HG03575 (cell line): ENCODE results near the gene KIF26B.
"Not testable (repeated sequence)": the region's sequence is repeated elsewhere in the genome, so short reads cannot be mapped to it uniquely, and the experiment has no call there.

ENCODE experiments used
- ATAC-seq: cut with Tn5 transposase; IDR thresholded peaks from one replicate; pipeline ENCODE4 v1.9.1; 2021; ENCODE audit not compliant: unreplicated experiment, insufficient number of reproducible peaks, low FRiP score; ENCODE audit errors: extremely low read depth

Gene KIF26B

GRCh38 chr1:245359101-245359680 is 204.4 kb downstream of the KIF26B start:
- not testable (repeated sequence) for ATAC-seq

GRCh38 chr1:245361065-245361464 is 206.3 kb downstream of the KIF26B start:
- no peak for ATAC-seq

- no peak for ATAC-seq
These were observed 207.2 kb downstream of the KIF26B start for GRCh38 chr1:245361951-245362350.

- no peak for ATAC-seq
These were observed 208.8 kb downstream of the KIF26B start for GRCh38 chr1:245363461-245364200.

- no peak for ATAC-seq
These were observed 210.6 kb downstream of the KIF26B start for GRCh38 chr1:245365095-245366020.

GRCh38 chr1:245366886-245367285 is 212.1 kb downstream of the KIF26B start:
- ATAC-seq = no peak

- ATAC-seq = no peak
These were observed 215.5 kb downstream of the KIF26B start for GRCh38 chr1:245370175-245370825.

GRCh38 chr1:245370905-245371581 is 216.3 kb downstream of the KIF26B start:
- no peak for ATAC-seq

GRCh38 chr1:245373131-245373530 is 218.3 kb downstream of the KIF26B start:
- no peak for ATAC-seq

- no peak for ATAC-seq
These were observed 221.1 kb downstream of the KIF26B start for GRCh38 chr1:245375789-245376460.

GRCh38 chr1:245377854-245378253 is 223.1 kb downstream of the KIF26B start:
- no peak for ATAC-seq

GRCh38 chr1:245378311-245378722 is 223.5 kb downstream of the KIF26B start:
- no peak for ATAC-seq

- ATAC-seq = no peak
These were observed 224.0 kb downstream of the KIF26B start for GRCh38 chr1:245378745-245379144.

GRCh38 chr1:245380790-245381535 is 226.2 kb downstream of the KIF26B start:
- ATAC-seq = no peak

- ATAC-seq = no peak
These were observed 228.2 kb downstream of the KIF26B start for GRCh38 chr1:245382981-245383380.

GRCh38 chr1:245383396-245384330 is 228.9 kb downstream of the KIF26B start:
- ATAC-seq = no peak
